K562 (cell line): ENCODE measurements around the gene SCYL1. TPM values are rescaled to one million over a fixed set of nuclear protein-coding genes. Genes with fewer than 3 reads are reported as not detected.

Experiments
- KDM4B ChIP-seq, 2 experiments: fragments of 450-650 bp in 1 of 2; sonication (generic) in 1 of 2; IDR thresholded peaks; 2 replicates each; pipeline ENCODE4 v1.6.1; 2016 to 2017; ENCODE audit warnings: borderline replicate concordance in 2 of 2, antibody characterized with exemption in 1 of 2, low read depth in 1 of 2, mild to moderate bottlenecking in 1 of 2
- NFRKB ChIP-seq: fragments of 450-650 bp; IDR thresholded peaks from 2 replicates; pipeline ENCODE4 v1.6.1; 2016; ENCODE audit warnings: low read depth
- NONO ChIP-seq, 2 experiments: fragments of 200-400 bp in 1 of 2; fragments of 450-650 bp in 1 of 2; formaldehyde crosslinking in 1 of 2; IDR thresholded peaks; 2 replicates each; pipeline ENCODE4 v1.6.1; 2017; ENCODE audit warnings: low read depth in 2 of 2, mild to moderate bottlenecking in 2 of 2, moderate library complexity in 2 of 2, low read length in 1 of 2
- TBL1XR1 ChIP-seq, 2 experiments: IDR thresholded peaks; 2 replicates each; pipeline ENCODE4 v1.6.1; 2012; ENCODE audit warnings: improper control_type of control experiment in 2 of 2, low read length in 2 of 2, mild to moderate bottlenecking in 1 of 2
- ZNF780A ChIP-seq: fragments of 250-450 bp; sonication (Bioruptor Pico); IDR thresholded peaks from 2 replicates; pipeline ENCODE4 v1.5.0; 2021; ENCODE audit warnings: mild to moderate bottlenecking
- polyA plus RNA-seq, 8 experiments: library from polyadenylated mRNA; depleted of rRNA in 4 of 8; stranded (reverse) in 5 of 8; unstranded in 3 of 8; fragments of >200 nt; fragmentation: Nextera tagmentation in 2 of 8; fragmentation: Illumina TruSeq in 1 of 8; extraction: Ambion mirVana in 2 of 8; extraction: Trizol in 1 of 8; gene quantifications; 2 replicates each; pipeline versions ENCODE4 v1.2.1 to v1.2.3, GENCODE V29; 2011 to 2014; ENCODE audit warnings: inconsistent platforms in 1 of 8, missing spikeins in 1 of 8
- total RNA-seq, 7 experiments: library from RNA; depleted of rRNA in 6 of 7; stranded (reverse); fragments of >200 nt in 6 of 7; fragmentation: Illumina TruSeq in 2 of 7; extraction: Trizol in 2 of 7; gene quantifications; 2 replicates each; pipeline versions ENCODE4 v1.2.1 to v1.2.3, GENCODE V29; 2011 to 2021; ENCODE audit warnings: low replicate concordance in 1 of 7
- TF ChIP-seq, protein P1 (sequence below), 2 experiments: fragments of 450-650 bp in 1 of 2; sonication (generic) in 1 of 2; formaldehyde crosslinking in 1 of 2; IDR thresholded peaks; 2 replicates each; pipeline versions ENCODE4 v1.7.1 to v1.9.0; 2016 to 2022; ENCODE audit warnings: inconsistent platforms in 1 of 2, mild to moderate bottlenecking in 1 of 2, missing genetic modification reagents in 1 of 2
- TF ChIP-seq, protein P2 (sequence below), 2 experiments: IDR thresholded peaks; 2 replicates each; pipeline ENCODE4 v1.6.1; 2011; ENCODE audit warnings: borderline replicate concordance in 1 of 2, control low read depth in 1 of 2, low read depth in 1 of 2, low read length in 1 of 2, mild to moderate bottlenecking in 1 of 2, mixed read lengths in 1 of 2, moderate library complexity in 1 of 2; ENCODE audit not compliant: insufficient read depth in 1 of 2, insufficient read length in 1 of 2, poor library complexity in 1 of 2, severe bottlenecking in 1 of 2; ENCODE audit errors: extremely low read depth in 1 of 2
- TF ChIP-seq, protein P3 (sequence below): sonication (generic); formaldehyde crosslinking; IDR thresholded peaks from 2 replicates; pipeline ENCODE4 v1.5.0; 2020; ENCODE audit warnings: missing genetic modification reagents
- TF ChIP-seq, protein P4 (sequence below): fragments of 450-650 bp; IDR thresholded peaks from 2 replicates; pipeline ENCODE4 v1.6.1; 2017; ENCODE audit warnings: antibody characterized with exemption, mild to moderate bottlenecking

SCYL1 gene
- total and polyA plus RNA-seq, 9 of the 15 experiments (the other 6 are each of a cell fraction or from before 2014, with no cell fraction given): 1.9 to 145 (median 57.6) TPM

DNA sequence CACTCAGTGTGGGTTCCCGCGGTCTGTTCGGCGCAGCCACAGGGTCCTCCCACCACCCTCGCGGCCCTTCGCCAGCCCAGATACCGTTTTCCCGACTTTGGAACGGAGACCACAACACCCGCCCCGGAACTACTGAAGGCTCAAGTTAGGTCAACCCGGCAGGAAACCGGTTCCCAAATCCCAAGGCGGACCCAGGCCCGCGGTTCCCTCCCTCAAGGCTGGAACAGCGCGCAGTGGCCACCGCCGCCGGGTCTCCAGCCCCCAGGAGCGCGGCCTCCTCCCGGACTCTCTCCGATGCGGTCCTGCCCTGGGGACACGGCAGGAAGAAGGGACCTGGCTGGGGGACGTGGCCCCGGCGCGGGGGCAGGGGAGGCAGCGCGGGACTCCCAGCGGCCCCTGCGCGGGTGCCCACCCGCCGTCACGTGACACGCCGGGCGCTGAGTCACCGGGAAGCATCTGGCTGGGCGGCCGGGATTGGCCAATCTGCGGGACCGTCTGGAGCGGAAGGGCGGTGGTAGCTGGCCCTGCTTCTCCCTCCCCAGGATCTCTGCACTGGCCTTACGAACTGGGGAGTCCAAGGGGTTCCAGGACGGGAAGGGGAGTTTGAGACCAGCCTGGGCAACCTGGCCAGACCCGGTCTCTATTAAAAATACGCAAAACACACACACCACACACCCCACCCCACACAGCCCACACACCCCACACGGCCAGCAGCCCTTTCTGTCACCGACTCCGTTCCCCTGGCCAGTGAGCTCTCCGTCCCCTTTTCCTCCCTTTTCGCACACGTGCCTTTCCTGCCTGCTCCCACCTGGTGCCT is 47.5 kb upstream of the SCYL1 start (continued):
- TF ChIP-seq, protein P1, sequence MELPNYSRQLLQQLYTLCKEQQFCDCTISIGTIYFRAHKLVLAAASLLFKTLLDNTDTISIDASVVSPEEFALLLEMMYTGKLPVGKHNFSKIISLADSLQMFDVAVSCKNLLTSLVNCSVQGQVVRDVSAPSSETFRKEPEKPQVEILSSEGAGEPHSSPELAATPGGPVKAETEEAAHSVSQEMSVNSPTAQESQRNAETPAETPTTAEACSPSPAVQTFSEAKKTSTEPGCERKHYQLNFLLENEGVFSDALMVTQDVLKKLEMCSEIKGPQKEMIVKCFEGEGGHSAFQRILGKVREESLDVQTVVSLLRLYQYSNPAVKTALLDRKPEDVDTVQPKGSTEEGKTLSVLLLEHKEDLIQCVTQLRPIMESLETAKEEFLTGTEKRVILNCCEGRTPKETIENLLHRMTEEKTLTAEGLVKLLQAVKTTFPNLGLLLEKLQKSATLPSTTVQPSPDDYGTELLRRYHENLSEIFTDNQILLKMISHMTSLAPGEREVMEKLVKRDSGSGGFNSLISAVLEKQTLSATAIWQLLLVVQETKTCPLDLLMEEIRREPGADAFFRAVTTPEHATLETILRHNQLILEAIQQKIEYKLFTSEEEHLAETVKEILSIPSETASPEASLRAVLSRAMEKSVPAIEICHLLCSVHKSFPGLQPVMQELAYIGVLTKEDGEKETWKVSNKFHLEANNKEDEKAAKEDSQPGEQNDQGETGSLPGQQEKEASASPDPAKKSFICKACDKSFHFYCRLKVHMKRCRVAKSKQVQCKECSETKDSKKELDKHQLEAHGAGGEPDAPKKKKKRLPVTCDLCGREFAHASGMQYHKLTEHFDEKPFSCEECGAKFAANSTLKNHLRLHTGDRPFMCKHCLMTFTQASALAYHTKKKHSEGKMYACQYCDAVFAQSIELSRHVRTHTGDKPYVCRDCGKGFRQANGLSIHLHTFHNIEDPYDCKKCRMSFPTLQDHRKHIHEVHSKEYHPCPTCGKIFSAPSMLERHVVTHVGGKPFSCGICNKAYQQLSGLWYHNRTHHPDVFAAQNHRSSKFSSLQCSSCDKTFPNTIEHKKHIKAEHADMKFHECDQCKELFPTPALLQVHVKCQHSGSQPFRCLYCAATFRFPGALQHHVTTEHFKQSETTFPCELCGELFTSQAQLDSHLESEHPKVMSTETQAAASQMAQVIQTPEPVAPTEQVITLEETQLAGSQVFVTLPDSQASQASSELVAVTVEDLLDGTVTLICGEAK (IDR thresholded peaks at IDR 0.05): peak; percentile 83
- TF ChIP-seq, protein P1 (CRISPR knock-in tag; IDR thresholded peaks at IDR 0.05): no peak
- TF ChIP-seq, protein P2, sequence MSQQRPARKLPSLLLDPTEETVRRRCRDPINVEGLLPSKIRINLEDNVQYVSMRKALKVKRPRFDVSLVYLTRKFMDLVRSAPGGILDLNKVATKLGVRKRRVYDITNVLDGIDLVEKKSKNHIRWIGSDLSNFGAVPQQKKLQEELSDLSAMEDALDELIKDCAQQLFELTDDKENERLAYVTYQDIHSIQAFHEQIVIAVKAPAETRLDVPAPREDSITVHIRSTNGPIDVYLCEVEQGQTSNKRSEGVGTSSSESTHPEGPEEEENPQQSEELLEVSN (IDR thresholded peaks at IDR 0.05; ENCODE audit: borderline replicate concordance in 1 of 2, extremely low read depth in 1 of 2, insufficient read depth in 1 of 2, insufficient read length in 1 of 2, low read depth in 1 of 2, low read length in 1 of 2, poor library complexity in 1 of 2, severe bottlenecking in 1 of 2): peak; percentile 72 to 75
- TF ChIP-seq KDM4B (IDR thresholded peaks at IDR 0.05; ENCODE audit: borderline replicate concordance in 2 of 2, low read depth in 1 of 2) (no peak; a peak in 1 of 4 replicates), ZNF780A (0 out of 2 replicates have a peak, but pooled peaks have one; percentile 5), NFRKB (peak; percentile 89), TBL1XR1 (IDR thresholded peaks at IDR 0.05; ENCODE audit: low read length in 2 of 2) (peak; percentile 68 to 81; a peak in 3 of 4 replicates), NONO (IDR thresholded peaks at IDR 0.05; ENCODE audit: low read depth in 2 of 2, low read length in 1 of 2) (peak in 1 of 2 experiments; percentile 89; a peak in 1 of 4 replicates)
- TF ChIP-seq, protein P3, sequence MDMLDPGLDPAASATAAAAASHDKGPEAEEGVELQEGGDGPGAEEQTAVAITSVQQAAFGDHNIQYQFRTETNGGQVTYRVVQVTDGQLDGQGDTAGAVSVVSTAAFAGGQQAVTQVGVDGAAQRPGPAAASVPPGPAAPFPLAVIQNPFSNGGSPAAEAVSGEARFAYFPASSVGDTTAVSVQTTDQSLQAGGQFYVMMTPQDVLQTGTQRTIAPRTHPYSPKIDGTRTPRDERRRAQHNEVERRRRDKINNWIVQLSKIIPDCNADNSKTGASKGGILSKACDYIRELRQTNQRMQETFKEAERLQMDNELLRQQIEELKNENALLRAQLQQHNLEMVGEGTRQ: peak; percentile 96
- TF ChIP-seq, protein P4, sequence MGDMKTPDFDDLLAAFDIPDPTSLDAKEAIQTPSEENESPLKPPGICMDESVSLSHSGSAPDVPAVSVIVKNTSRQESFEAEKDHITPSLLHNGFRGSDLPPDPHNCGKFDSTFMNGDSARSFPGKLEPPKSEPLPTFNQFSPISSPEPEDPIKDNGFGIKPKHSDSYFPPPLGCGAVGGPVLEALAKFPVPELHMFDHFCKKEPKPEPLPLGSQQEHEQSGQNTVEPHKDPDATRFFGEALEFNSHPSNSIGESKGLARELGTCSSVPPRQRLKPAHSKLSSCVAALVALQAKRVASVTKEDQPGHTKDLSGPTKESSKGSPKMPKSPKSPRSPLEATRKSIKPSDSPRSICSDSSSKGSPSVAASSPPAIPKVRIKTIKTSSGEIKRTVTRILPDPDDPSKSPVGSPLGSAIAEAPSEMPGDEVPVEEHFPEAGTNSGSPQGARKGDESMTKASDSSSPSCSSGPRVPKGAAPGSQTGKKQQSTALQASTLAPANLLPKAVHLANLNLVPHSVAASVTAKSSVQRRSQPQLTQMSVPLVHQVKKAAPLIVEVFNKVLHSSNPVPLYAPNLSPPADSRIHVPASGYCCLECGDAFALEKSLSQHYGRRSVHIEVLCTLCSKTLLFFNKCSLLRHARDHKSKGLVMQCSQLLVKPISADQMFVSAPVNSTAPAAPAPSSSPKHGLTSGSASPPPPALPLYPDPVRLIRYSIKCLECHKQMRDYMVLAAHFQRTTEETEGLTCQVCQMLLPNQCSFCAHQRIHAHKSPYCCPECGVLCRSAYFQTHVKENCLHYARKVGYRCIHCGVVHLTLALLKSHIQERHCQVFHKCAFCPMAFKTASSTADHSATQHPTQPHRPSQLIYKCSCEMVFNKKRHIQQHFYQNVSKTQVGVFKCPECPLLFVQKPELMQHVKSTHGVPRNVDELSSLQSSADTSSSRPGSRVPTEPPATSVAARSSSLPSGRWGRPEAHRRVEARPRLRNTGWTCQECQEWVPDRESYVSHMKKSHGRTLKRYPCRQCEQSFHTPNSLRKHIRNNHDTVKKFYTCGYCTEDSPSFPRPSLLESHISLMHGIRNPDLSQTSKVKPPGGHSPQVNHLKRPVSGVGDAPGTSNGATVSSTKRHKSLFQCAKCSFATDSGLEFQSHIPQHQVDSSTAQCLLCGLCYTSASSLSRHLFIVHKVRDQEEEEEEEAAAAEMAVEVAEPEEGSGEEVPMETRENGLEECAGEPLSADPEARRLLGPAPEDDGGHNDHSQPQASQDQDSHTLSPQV: peak; percentile 88
